Esophagus muscularis mucosa (tissue), 4 donors: Measurements from ENCODE around the gene CLNK. TPM values are rescaled to one million over a fixed set of nuclear protein-coding genes. Genes with fewer than 3 reads are reported as not detected.

Experiments
- DNase-seq: peaks from one replicate; pipeline ENCODE4 v3.0.0-alpha.2; 2017; ENCODE audit errors: extremely low spot score
- H3K27ac ChIP-seq, 4 donors: fragments of 200-600 bp; sonication (generic); replicated peaks in 1 of 4; 1 replicate in 3 of 4; 2 replicates in 1 of 4; pipeline ENCODE4 v1.5.1; 2016 to 2019; ENCODE audit warnings: mild to moderate bottlenecking in 1 of 4
- H3K27me3 ChIP-seq, 4 donors: fragments of 200-600 bp; sonication (generic); one replicate each; pipeline versions ENCODE4 v1.5.1 to v1.6.0; 2016 to 2019
- H3K36me3 ChIP-seq, 4 donors: fragments of 200-600 bp; sonication (generic); one replicate each; pipeline ENCODE4 v1.5.1; 2016 to 2019
- H3K4me1 ChIP-seq, 4 donors: fragments of 200-600 bp; sonication (generic); one replicate each; pipeline ENCODE4 v1.5.1; 2016 to 2019
- H3K4me3 ChIP-seq, 4 donors: fragments of 200-600 bp; sonication (generic); 1 replicate in 2 of 4; 2 replicates in 2 of 4; pipeline ENCODE4 v1.5.1; 2016 to 2019; ENCODE audit warnings: mild to moderate bottlenecking in 4 of 4, moderate library complexity in 1 of 4
- H3K9me3 ChIP-seq, 4 donors: fragments of 200-600 bp; sonication (generic); 1 replicate in 3 of 4; 2 replicates in 1 of 4; pipeline ENCODE4 v1.5.1; 2016 to 2019
- EP300 ChIP-seq: sonication (generic); formaldehyde crosslinking; IDR thresholded peaks from one replicate; pipeline ENCODE4 v1.6.1; 2017; ENCODE audit warnings: antibody characterized with exemption
- POLR2A ChIP-seq: fragments of 450-650 bp; IDR thresholded peaks from one replicate; pipeline ENCODE4 v1.6.1; 2017; ENCODE audit warnings: antibody characterized with exemption, moderate library complexity, mild to moderate bottlenecking, low read depth
- POLR2AphosphoS5 ChIP-seq, 2 donors: sonication (generic); formaldehyde crosslinking; IDR thresholded peaks; one replicate each; pipeline ENCODE4 v1.6.1; 2017; ENCODE audit warnings: antibody characterized with exemption in 2 of 2
- WGBS: methylation state at CpG from one replicate; pipeline ENCODE4 v1.1.5; 2018; 5-methylcytosine and 5-hydroxymethylcytosine counted together
- intact Hi-C: fragments of 100-400 bp; cut with DNase I; formaldehyde crosslinking; loops from one replicate; pipeline ENCODE4 v1.15.1; 2023
- total RNA-seq, 4 donors: library from RNA; depleted of rRNA; stranded (reverse); fragments of >200 nt; gene quantifications; one replicate each; pipeline versions ENCODE4 v1.1.0 to v1.2.1, GENCODE V29; 2016
- TF ChIP-seq, protein P1 (sequence below), 3 experiments: fragments of 200-600 bp in 2 of 3; fragments of 450-650 bp in 1 of 3; sonication (generic) in 2 of 3; IDR thresholded peaks; one replicate each; pipeline ENCODE4 v1.5.1; 2017 to 2019; ENCODE audit warnings: antibody characterized with exemption in 3 of 3, mild to moderate bottlenecking in 2 of 3, moderate library complexity in 1 of 3

The CLNK gene
- total RNA-seq, 4 donors from 2014 or later: not detected

DNA sequence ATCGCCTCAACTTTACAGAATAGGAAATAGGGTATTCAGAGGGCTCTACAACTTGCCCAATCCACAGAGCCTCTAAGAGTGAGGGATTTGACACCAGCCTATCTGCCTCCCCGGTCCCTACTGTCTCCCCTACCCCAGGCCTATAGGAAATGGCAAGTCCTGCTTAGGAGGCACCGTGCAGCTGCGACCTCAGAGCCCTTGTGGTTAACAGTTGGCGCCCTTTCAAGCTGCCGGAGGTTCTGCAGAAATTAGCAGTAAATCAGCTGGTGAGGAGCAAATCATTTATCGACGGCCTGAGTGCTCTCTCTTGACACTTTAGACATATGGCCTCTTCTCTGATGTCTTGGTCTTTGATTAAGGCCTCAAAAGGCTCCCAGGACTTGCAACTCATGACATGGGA is 96.9 kb downstream of the CLNK start:
- intact Hi-C loops: loop anchor here (10.0 kb wide), 2 partner anchors 837 to 1137 kb away; partner anchors contain the start of gene HS3ST1

DNA sequence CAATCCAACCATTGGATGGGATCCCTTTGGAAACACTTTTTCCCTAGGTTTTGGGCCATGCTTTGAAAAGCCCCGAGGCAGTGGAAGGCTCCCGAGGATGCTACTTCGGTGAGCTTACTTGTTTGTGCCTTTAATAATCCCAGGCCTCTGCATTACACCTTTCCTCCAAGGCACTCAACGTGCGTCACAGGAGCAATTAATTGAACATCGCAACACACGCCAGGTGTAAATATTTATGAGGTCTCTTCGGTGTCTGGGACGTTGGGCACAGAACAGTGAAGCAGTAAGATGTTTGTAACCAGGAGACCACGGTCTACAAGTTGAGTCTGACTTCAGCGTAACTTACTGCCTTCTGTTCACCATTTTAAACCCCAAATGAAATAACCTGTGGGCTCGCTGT is 97.3 kb downstream of the CLNK start:
- Histone ChIP-seq H3K27me3 (no peaks in the 10 kb centered on the region), H3K9me3 (no peaks in the 10 kb centered on the region), H3K27ac (no peak overlapping the region), H3K4me3 (no peak overlapping the region), H3K4me1 (peaks cover 0 to 12% (median 6%) of the 10 kb centered on the region in 4 donors), H3K36me3 (no peaks in the 10 kb centered on the region)
- TF ChIP-seq POLR2A: no peak
- TF ChIP-seq, protein P1, sequence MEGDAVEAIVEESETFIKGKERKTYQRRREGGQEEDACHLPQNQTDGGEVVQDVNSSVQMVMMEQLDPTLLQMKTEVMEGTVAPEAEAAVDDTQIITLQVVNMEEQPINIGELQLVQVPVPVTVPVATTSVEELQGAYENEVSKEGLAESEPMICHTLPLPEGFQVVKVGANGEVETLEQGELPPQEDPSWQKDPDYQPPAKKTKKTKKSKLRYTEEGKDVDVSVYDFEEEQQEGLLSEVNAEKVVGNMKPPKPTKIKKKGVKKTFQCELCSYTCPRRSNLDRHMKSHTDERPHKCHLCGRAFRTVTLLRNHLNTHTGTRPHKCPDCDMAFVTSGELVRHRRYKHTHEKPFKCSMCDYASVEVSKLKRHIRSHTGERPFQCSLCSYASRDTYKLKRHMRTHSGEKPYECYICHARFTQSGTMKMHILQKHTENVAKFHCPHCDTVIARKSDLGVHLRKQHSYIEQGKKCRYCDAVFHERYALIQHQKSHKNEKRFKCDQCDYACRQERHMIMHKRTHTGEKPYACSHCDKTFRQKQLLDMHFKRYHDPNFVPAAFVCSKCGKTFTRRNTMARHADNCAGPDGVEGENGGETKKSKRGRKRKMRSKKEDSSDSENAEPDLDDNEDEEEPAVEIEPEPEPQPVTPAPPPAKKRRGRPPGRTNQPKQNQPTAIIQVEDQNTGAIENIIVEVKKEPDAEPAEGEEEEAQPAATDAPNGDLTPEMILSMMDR (IDR thresholded peaks at IDR 0.05): no peak
- no peak for TF ChIP-seq POLR2AphosphoS5 (IDR thresholded peaks at IDR 0.05)
- no peak for TF ChIP-seq EP300
- no peak for DNase-seq
- WGBS: 85% methylated on average over 12 of the region's 12 CpGs
- intact Hi-C loops: loop anchor here (10.0 kb wide), 2 partner anchors 838 to 1138 kb away; partner anchors contain the start of gene HS3ST1

More for the DNA sequence above, 96.9 kb downstream of the CLNK start:
- DNase-seq: no peak
- no peaks in the 10 kb centered on the region for H3K9me3 ChIP-seq
- no peaks in the 10 kb centered on the region for H3K36me3 ChIP-seq
- 78% methylated on average over 7 of the region's 8 CpGs for WGBS
- H3K27me3 ChIP-seq: no peaks in the 10 kb centered on the region
- H3K4me1 ChIP-seq: peaks cover 0 to 12% (median 6%) of the 10 kb centered on the region in 4 donors
- no peak overlapping the region for H3K4me3 ChIP-seq
- no peak overlapping the region for H3K27ac ChIP-seq
- TF ChIP-seq POLR2AphosphoS5 (IDR thresholded peaks at IDR 0.05) (no peak), POLR2A (no peak), EP300 (no peak)
- TF ChIP-seq, protein P1 (IDR thresholded peaks at IDR 0.05): no peak

DNA sequence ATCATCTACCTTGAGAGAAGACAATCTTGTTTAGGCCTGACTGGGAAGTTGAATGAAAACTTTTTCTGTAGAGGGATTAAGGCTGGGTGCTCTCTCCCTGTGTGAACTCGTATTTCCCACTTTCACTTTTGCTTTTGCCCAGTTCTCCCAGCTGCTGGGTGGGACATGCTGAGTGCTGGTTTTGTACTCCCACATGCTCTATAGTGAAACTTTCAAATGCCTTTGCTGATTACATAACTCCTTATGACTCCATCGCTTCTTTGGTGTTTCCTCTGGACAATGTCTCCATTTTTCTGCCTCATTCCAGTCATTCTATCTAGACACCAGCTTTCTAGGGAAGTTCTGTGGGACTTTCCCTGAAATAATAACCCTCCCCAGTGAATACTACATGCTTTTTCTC is 100.5 kb downstream of the CLNK start:
- H3K4me3 ChIP-seq: peak overlapping the region; percentile 4 to 46 (median 24)
- intact Hi-C loops: loop anchor here (10.0 kb wide), 2 partner anchors 841 to 1141 kb away; partner anchors contain the start of gene HS3ST1

DNA sequence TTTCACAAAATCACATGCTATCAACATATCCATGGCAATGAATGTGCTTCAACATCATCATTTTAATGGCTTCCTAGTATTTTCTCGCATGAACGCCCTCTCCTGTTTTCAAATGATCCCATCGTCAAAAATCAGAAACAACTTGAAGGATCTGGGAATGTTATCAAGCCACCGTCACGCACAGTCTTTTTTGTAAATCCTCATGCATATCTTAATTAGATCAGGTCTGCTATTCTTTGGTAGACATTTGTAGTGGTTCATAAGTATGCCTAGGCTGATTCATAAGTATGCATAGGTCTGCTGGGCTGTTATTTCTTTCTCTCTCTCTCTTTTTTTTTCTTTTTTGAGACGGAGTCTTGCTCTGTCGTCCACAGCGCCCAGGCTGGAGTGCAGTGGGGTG is 101.6 kb downstream of the CLNK start:
- peaks cover 0 to 12% (median 6%) of the 10 kb centered on the region in 4 donors for H3K4me1 ChIP-seq
- no peaks in the 10 kb centered on the region for H3K36me3 ChIP-seq
- no peak overlapping the region for H3K27ac ChIP-seq
- WGBS: 93% methylated on average over 8 of the region's 8 CpGs
- H3K9me3 ChIP-seq: no peaks in the 10 kb centered on the region
- H3K4me3 ChIP-seq: no peak overlapping the region
- DNase-seq: no peak
- no peaks in the 10 kb centered on the region for H3K27me3 ChIP-seq
- TF ChIP-seq POLR2A: no peak
- intact Hi-C loops: loop anchor here (10.0 kb wide), 2 partner anchors 842 to 1142 kb away; partner anchors contain the start of gene HS3ST1

More for the DNA sequence above, 100.5 kb downstream of the CLNK start:
- DNase-seq: no peak
- Histone ChIP-seq H3K36me3 (no peaks in the 10 kb centered on the region), H3K4me1 (peaks cover 0 to 12% (median 6%) of the 10 kb centered on the region in 4 donors), H3K27ac (peak overlapping the region in 2 of 4 donors; percentile 2 to 6), H3K9me3 (no peaks in the 10 kb centered on the region), H3K27me3 (no peaks in the 10 kb centered on the region)
- WGBS: 9% methylated on average over 2 of the region's 2 CpGs
- TF ChIP-seq, protein P1 (IDR thresholded peaks at IDR 0.05): no peak
- TF ChIP-seq POLR2AphosphoS5 (IDR thresholded peaks at IDR 0.05): peak in 1 of 2 donors; percentile 27

DNA sequence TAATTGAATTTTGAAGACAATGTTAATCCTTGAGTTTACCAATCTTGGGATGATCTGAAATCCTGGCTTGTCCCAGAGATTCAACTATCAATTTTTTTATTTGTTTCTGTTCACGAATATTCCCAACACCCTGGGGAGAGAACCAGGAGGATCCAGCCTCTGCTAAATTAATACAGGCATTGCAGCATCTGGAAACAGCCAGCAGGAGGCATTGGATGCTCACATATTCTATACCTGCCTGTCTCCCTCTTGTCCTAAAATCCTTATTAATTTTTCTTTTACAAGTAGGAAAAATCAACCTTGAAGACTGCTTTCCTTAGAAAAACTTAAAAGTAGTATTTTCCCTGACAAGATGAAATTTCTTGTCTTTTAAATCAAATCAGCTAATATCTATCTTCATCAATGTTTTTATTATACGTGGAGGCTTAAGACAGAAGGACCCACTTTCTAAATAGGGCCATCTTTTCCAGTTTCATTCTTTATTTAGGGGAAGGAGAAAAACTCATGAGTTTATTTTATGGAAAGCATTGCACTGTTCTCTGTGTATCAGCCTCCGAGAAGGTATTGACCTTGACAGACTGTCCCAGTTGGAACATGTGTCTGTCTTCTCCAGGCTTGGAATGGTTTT is 102.4 kb downstream of the CLNK start:
- intact Hi-C loops: loop anchor here (10.0 kb wide), 2 partner anchors 843 to 1143 kb away; partner anchors contain the start of gene HS3ST1
- Histone ChIP-seq H3K27me3 (no peaks in the 10 kb centered on the region), H3K4me1 (peaks cover 0 to 12% (median 6%) of the 10 kb centered on the region in 4 donors), H3K36me3 (no peaks in the 10 kb centered on the region), H3K27ac (no peak overlapping the region), H3K9me3 (no peaks in the 10 kb centered on the region), H3K4me3 (no peak overlapping the region)
- DNase-seq: no peak
- WGBS: 50% methylated on average over 3 of the region's 3 CpGs
- no peak for TF ChIP-seq POLR2A
- TF ChIP-seq, protein P1 (IDR thresholded peaks at IDR 0.05): peak; percentile 71 to 83 (median 76)
- TF ChIP-seq EP300: no peak
